GM23248 (cell line): ENCODE measurements around the gene ADK. TPM values are rescaled to one million over a fixed set of nuclear protein-coding genes. Genes with fewer than 3 reads are reported as not detected.

ENCODE experiments used
- DNase-seq: peaks from one replicate; pipeline ENCODE4 v3.0.0-alpha.2; 2015
- H2AFZ ChIP-seq: fragments of 200-600 bp; sonication (generic); 2 replicates; pipeline ENCODE4 v1.6.1; 2016; ENCODE audit warnings: antibody characterized with exemption
- H3F3A ChIP-seq: fragments of 200-600 bp; sonication (generic); 2 replicates; pipeline ENCODE4 v1.6.1; 2016; ENCODE audit warnings: mild to moderate bottlenecking, antibody characterized with exemption, mixed run types; ENCODE audit not compliant: insufficient read depth
- H3K27ac ChIP-seq: fragments of 200-600 bp; sonication (generic); 2 replicates; pipeline ENCODE4 v1.5.1; 2016; ENCODE audit warnings: mild to moderate bottlenecking
- H3K27me3 ChIP-seq: fragments of 200-600 bp; sonication (generic); replicated peaks from 2 replicates; pipeline ENCODE4 v1.6.1; 2016; ENCODE audit warnings: mild to moderate bottlenecking; ENCODE audit not compliant: insufficient read depth
- H3K36me3 ChIP-seq: fragments of 200-600 bp; sonication (generic); 2 replicates; pipeline ENCODE4 v1.6.1; 2016; ENCODE audit warnings: low read depth, mild to moderate bottlenecking
- H3K4me1 ChIP-seq: fragments of 200-600 bp; sonication (generic); 2 replicates; pipeline ENCODE4 v1.6.1; 2016; ENCODE audit warnings: mild to moderate bottlenecking; ENCODE audit not compliant: insufficient read depth
- H3K4me2 ChIP-seq: fragments of 200-600 bp; sonication (generic); one replicate; pipeline ENCODE4 v1.6.1; 2016; ENCODE audit warnings: mild to moderate bottlenecking; ENCODE audit not compliant: unreplicated experiment
- H3K4me3 ChIP-seq: fragments of 200-600 bp; sonication (generic); 2 replicates; pipeline ENCODE4 v1.5.1; 2016; ENCODE audit warnings: mild to moderate bottlenecking
- H3K79me2 ChIP-seq: fragments of 200-600 bp; sonication (generic); 2 replicates; pipeline ENCODE4 v1.6.1; 2016; ENCODE audit warnings: mild to moderate bottlenecking; ENCODE audit not compliant: insufficient read depth
- H3K9ac ChIP-seq: fragments of 200-600 bp; sonication (generic); 2 replicates; pipeline ENCODE4 v1.6.1; 2016; ENCODE audit warnings: mild to moderate bottlenecking
- H3K9me2 ChIP-seq: fragments of 200-600 bp; sonication (generic); 2 replicates; pipeline ENCODE4 v1.6.1; 2016; ENCODE audit warnings: mixed run types, mild to moderate bottlenecking, moderate library complexity; ENCODE audit not compliant: insufficient read depth
- H3K9me3 ChIP-seq: fragments of 200-600 bp; sonication (generic); one replicate; pipeline ENCODE4 v1.6.1; 2017; ENCODE audit warnings: low read depth
- H4K20me1 ChIP-seq: fragments of 200-600 bp; sonication (generic); 2 replicates; pipeline ENCODE4 v1.6.0; 2016; ENCODE audit not compliant: insufficient read depth
- EZH2 ChIP-seq: fragments of 200-600 bp; sonication (generic); IDR thresholded peaks from 2 replicates; pipeline ENCODE4 v1.6.1; 2018; ENCODE audit warnings: antibody characterized with exemption, mild to moderate bottlenecking; ENCODE audit not compliant: insufficient read depth, poor library complexity, severe bottlenecking
- EZH2phosphoT487 ChIP-seq: fragments of 200-600 bp; sonication (generic); IDR thresholded peaks from 2 replicates; pipeline ENCODE4 v1.6.1; 2018; ENCODE audit warnings: antibody characterized with exemption, moderate library complexity, mild to moderate bottlenecking, low read depth; ENCODE audit not compliant: insufficient read depth
- WGBS, 2 experiments: methylation state at CpG; one replicate each; pipeline ENCODE4 v1.1.6; 2015 to 2017; ENCODE audit warnings: low lambda C conversion rate in 2 of 2, low coverage in 1 of 2; ENCODE audit errors: missing lambda C conversion rate in 2 of 2; 5-methylcytosine and 5-hydroxymethylcytosine counted together
- in situ Hi-C: fragments of 300-500 bp; cut with MboI; formaldehyde crosslinking; loops from 2 replicates; pipeline ENCODE4 v1.15.0; 2020
- polyA plus RNA-seq: library from polyadenylated mRNA; unstranded; fragments of >200 nt; fragmentation: Nextera tagmentation; extraction: Ambion mirVana; gene quantifications from 2 replicates; pipeline ENCODE4 v1.2.1, GENCODE V29; 2016
- small RNA-seq: library from RNA; depleted of rRNA; stranded (forward); fragments of <200 nt; gene quantifications from one replicate; pipeline ENCODE3, GENCODE V24; 2014; ENCODE audit warnings: low read depth, low replicate concordance
- total RNA-seq: library from RNA; depleted of rRNA; stranded (reverse); fragments of >200 nt; shearing (Covaris generic); gene quantifications from 2 replicates; pipeline ENCODE4 v1.2.3, GENCODE V29; 2014; rRNA removed

Gene ADK
- total and polyA plus RNA-seq, 2 experiments from 2014 or later = 43.7 to 75.1 TPM

DNA sequence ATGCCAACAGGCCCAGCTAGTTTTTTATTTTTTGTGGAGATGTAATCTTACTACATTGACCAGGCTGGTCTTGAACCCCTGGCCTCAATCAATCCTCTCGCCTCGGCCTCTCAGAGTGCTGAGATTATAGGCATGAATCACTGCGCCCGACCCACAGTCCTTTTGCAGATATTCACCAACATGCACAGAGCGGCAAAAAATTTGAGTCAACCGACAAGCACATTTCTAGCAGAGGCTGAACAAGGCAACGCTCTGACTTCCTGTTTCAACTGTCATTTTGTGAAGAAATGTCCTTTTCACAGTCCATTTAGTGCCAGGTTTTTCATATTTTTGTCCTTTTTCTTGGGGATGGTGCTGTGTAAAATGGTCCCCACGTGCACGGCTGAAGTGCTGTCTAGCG, 604.3 kb downstream of the ADK start:
- no peak overlapping the region for H3K27ac ChIP-seq
- H3K4me2 ChIP-seq = no peak overlapping the region
- H3K27me3 ChIP-seq = no peaks in the 10 kb centered on the region
- no peaks in the 10 kb centered on the region for H3K79me2 ChIP-seq
- peaks cover 10% of the 10 kb centered on the region; the same call in 1 of the 2 replicates for H3K4me1 ChIP-seq
- H3K36me3 ChIP-seq = no peaks in the 10 kb centered on the region
- no peak overlapping the region for H3K4me3 ChIP-seq
- H3K9me2 ChIP-seq = no peaks in the 10 kb centered on the region
- 95% methylated on average over 10 of the region's 10 CpGs for WGBS, 2 experiments
- no peaks in the 10 kb centered on the region for H4K20me1 ChIP-seq
- no peak for DNase-seq
- H3K9ac ChIP-seq = no peak overlapping the region
- no peak overlapping the region for H2AFZ ChIP-seq
- no peaks in the 10 kb centered on the region for H3K9me3 ChIP-seq
- in situ Hi-C loops = no loop called here
- TF ChIP-seq EZH2 (no peak), EZH2phosphoT487 (no peak)
- H3F3A ChIP-seq = 0 out of 2 replicates have a peak, but pooled peaks cover 4% of the 10 kb centered on the region

Small RNAs within 50 kb of the gene (small RNA-seq; reads per million reads assigned to genes)
- gene RF00019 (not detected), gene TIMM9P1 (not detected)

Other genes with a start within 250 kb of the ADK start
- gene PLAU, start 240.1 kb upstream of the ADK start, total RNA-seq = 13.3 and 13.8 TPM in 2 replicates
- gene PLAU, start 240.1 kb upstream of the ADK start, polyA plus RNA-seq = 26.0 and 26.1 TPM in 2 replicates
- gene VCL, start 153.1 kb upstream of the ADK start, total RNA-seq = 235 and 265 TPM in 2 replicates
- gene VCL, start 153.1 kb upstream of the ADK start, polyA plus RNA-seq = 177 and 180 TPM in 2 replicates
- 22.4 and 35.6 TPM in 2 replicates for gene AP3M1, start 393 bp upstream of the ADK start, total RNA-seq
- gene AP3M1, start 393 bp upstream of the ADK start, polyA plus RNA-seq = 29.1 and 33.4 TPM in 2 replicates